CD4-positive, alpha-beta T cell treated with Interleukin-2 at 100 ng/mL for 4 hours (primary cell): ENCODE measurements around the gene KCNMB2.

Experiments
- DNase-seq: peaks from one replicate; pipeline ENCODE4 v3.0.0-alpha.2; 2020; ENCODE audit warnings: low spot score

Gene KCNMB2

DNA sequence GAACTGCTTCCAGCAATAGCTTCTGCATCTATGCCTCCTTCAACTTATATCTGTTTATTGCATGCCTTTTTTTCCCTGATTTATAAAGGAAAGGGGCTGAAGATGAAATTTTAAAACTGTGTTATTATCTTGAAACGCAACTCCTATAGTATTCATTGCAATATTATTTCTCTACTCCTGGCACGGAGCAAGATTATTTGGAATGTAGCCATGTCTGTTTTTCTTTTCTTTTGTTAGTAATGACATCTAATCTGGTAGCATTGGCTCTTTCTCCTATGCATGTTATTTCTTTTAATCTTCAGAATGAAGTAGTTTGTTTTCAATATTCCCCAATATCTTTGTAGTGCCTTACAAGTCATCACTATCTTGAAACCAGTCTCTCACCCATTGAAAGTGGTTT lies 33.6 kb downstream of the KCNMB2 start:
- no peak for DNase-seq

DNA sequence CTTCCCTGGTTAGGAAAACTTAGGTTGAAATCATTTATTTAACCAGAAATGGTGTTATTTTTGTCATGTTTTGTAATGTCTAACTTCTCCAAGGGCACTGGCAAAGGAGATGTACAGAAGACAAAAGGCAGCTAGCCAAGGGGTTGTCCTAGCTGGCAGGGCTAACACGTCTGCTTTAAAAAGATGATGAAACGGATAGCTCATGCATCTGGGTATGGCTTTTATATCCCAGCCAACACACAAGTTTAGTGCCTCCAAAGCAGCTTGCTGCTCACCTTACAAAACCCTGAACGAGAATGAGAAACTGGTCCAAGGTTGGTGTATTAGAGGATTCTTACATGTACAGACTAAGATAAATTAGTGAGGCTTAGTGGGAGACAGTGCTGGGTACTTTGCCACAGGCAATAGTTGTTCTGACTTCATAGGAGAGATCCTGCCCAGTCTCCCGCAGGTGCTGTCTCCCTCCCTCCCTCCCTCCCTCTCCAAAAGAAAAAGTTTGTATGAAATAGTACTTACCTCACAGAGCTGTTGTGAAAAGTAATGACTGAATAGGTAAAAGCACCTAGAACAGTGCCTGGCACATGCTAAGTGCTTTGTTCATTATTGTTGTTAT lies 47.8 kb downstream of the KCNMB2 start:
- DNase-seq: no peak

DNA sequence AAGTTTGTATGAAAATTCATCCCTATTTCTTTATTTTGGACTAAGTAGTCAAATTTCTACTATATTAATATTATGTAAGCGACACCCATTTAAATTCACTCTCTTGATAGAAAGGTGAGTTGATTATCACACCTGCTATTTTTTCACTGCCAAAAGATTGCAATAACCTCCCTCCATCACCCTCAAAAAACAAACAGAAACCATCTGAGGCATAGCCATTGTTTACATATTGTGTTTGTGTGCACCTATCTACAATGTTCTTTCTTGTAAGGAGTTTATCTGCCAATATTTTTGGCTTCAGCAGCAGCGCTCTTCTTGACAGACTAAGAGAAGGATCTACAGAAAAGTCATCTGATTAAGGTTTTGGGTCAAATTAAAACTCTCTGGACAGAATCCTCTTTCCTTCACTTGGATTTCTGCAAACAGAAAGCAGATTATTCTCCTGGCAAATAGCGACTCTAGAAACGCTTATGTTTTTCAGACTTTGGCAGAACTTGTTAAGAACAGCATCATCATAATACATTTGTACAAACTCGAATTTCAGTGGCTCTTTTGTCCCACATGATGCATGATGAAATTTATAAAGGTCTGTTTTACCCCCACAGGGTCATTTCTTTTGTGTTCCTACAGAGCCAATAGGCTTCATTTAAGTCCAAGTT lies 48.6 kb downstream of the KCNMB2 start:
- no peak for DNase-seq

DNA sequence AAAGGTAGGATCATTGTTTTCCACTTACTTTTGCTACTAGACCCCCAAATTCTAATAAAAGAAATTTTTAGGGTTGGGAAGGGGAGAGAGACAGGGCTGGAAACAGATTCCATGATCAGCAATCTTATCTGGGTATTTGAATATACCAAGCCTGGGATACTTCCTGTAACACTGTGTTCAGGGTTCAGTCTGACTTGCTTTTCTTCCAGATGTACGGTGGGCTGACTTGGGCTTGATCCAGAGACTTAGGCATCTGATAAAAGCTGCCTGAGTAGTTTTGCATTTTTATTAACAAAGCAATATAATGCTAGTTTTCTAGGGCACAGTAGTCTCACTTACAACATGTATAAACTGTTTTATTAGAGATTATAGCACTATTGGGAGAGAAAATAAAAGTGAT lies 49.2 kb downstream of the KCNMB2 start:
- no peak for DNase-seq

DNA sequence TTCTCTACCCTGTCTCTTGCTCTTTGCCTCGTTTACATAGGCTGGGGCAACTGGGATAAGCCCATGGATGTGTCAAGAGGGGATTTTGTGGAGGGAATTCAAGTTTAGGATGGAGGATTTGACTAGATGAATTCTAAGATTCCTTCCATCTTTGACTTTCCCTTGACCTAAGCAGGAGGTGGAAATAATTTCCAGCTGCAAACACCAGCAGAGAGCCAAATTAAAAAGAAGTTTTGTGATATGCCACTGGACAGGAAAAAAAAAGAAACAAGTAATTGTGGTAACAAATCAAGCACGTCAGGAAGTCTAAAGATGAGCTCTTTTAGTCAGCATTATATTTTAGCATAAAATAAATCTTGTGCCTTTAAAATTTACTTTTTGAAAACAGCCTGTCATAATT lies 49.8 kb downstream of the KCNMB2 start:
- no peak for DNase-seq

DNA sequence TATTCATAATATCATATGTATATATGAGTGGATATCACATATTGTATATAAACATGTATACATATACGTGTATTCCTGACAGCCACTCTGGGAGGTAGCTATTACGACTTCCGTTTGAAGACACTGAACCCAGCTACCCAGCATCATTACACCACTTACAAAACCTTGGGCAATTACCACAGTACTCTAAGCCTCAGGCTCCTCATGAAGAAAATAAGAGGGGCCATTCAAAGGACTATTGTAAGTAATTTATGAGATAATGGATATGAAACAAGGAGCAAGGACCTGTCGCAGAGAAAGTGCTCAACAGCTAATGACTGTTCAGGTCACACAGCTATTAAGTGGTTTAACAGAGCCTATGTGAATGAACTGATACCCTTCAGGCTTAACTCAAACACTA lies 52.4 kb downstream of the KCNMB2 start:
- no peak for DNase-seq

DNA sequence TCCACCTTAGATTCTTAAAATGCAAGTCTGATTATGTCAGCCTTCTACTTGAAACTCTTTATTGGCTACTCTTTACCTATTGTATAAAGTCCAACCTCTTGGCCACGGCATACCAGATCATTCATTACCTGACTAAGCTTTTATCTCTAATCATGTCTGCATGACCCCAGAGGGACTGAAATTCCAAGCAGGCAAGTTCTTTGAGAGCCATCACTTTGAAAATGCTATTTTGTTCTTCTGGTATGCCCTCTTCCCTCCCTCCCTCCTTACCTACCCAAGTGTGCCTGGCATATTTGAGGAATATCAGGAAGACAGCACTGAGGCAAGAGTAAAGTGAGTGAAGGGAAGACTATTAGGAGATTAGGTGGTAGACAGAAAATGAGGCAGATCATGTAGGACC lies 57.5 kb downstream of the KCNMB2 start:
- DNase-seq: no peak

DNA sequence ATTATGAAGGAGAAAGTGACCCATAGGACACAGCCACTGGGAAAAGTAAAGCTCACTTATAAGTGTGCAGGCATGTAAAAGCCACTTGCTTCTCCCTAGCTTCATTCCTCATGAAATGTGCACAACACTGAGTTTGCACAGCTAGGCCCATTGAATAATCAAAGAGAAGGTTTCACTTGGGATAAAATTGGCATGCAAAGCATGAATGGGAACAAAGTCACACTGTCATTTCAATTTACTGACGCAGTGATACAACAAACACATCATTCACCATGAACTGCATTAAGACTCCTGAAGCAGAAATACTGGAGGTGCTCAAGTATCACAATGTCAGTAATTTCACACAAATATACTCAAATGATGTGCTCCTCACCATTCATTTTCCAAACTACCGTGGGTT lies 61.1 kb downstream of the KCNMB2 start:
- DNase-seq: no peak

DNA sequence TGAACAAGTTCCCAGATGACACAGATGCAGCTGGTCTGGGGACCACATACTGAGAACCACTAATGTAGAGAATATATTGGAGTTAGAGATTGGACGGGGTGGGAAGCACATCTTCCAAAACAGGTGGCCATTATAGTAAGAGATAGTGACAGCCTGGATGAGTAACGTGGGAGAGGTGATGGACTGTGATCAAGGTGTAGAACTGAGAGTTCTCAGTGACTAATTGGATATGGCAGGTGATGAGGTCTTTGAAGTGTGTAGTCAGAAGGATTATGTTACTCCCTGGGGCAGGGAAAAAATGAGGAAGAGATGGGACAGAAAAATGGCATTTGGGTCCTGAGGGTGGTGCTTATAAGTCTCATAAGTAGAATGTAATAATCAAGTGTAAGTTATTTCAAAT lies 66.6 kb downstream of the KCNMB2 start:
- DNase-seq: no peak

DNA sequence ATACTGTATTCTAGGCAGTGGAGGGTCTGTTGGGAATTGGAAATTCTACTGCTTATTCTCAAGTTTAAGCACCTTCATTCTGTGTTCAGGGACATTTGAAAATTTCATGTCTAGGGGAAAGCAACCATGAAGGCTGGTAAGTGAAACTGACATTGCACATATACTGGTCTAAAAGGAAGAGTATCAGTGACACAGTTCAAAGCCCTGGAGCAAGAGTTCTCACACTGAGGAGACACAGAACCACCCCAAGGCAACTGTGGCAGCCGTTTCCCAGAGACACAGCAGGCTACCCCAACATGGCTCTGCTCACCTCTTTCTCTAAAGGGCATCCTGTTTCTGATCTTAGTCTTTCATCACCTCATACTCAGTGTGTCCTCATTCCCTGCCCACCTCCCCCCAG lies 67.5 kb downstream of the KCNMB2 start:
- no peak for DNase-seq

DNA sequence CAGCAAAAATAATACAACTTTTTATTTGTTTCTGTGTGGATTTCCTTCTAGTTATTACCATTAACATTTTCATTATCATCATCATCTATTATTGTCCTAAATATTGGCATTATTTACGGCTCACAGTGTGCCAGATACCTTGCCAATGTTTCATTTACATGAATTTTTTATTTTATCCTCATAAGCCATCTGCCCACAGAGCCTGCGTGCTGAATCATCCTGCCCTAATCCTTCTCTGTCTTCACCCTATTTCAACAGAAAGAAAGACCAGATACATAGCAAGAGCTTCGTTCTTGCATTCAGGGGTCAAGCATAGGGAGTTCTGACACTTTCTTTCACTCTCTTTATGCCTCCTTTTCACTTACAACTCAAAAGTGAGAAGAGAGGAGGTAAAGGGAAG lies 82.0 kb downstream of the KCNMB2 start:
- no peak for DNase-seq

DNA sequence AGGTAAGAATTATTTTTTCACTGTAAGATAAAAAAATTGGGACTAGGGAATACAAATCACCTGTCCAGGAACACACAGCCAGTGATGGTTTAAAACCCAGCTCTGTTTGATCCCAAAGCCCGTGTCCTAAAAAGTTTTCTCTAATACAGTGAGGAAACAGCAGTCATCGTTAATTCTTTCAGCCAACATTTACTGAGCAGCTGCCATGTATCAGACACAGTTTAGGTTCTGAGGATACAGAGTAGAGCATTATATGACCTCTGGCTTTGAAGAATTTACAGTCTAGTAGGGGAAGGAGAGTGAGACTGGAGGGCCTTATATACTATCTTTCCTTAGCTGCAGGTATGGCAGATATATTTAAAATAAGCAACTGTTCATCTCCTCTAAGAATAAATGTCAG lies 82.7 kb downstream of the KCNMB2 start:
- DNase-seq: no peak

DNA sequence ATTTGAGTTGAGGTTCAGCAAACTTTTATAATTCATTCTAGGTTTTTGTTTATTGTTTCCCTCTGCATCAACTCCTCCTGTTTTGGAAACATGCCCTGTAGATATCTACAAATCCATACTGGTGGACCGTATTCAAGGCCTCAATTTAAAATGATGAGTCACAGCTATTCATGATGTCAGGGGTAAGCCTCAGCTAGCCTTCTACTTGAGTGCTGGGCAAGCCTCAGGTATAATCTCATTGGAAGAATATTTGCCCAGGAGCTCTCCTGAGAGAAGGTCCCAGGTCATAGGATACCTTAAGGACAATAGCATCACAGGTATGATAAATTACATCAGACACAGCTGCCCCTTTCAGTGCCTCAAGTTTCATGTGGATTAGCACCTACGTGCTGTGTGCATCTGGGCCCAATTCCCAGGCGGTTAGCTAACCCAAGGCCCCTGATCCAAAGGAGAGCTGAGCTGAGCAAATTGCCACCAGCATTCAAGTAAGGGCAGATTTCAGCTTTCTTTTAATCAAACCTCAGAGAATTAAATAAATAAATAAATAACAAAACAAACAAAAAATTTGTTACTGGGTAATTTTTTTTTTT lies 87.5 kb downstream of the KCNMB2 start:
- DNase-seq: no peak

DNA sequence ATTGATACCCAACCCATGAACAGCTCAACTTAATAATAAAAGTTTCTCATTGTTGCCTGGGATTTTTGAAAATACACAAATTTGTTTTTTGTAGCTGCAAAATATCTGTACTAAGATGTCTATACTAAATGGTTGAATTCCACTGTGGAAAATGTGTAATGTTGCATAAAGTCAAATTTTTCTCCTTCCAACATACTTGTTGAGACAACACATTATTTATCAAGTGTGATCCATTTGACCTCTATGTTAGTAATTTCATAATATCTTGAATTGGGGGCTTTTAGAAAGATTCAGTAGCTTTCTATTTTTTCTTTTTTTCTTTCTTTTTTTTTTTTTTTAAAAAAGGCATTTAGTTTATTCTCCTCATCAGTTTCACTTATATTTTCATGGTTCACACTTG lies 88.0 kb downstream of the KCNMB2 start:
- no peak for DNase-seq

DNA sequence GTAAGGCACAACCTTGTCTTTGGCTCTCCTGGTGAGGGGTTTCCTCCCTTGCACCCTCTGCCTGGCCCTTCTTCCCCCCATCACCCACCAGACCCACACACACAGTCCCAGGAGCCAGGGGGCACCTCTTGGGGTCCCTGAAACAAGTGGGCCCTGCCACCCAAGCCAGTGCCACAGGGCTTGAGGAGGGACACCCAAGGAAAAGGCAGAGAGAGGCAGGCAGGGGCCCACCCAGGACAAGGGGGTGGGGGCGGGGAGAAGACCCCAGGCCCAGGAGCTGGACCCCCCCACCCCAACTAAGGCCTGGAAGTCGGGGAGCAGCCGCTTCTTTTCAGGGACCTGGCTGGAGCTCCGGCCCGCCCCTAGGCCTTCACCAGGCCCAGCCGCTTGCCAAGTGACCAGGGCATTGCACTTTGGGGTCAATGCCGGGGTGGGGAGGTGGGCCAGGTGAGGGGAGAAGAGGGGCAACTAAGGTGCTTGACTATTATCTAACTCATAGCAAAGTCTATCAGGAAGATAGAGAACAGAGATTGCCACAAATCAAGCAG lies 88.9 kb downstream of the KCNMB2 start:
- DNase-seq: no peak

DNA sequence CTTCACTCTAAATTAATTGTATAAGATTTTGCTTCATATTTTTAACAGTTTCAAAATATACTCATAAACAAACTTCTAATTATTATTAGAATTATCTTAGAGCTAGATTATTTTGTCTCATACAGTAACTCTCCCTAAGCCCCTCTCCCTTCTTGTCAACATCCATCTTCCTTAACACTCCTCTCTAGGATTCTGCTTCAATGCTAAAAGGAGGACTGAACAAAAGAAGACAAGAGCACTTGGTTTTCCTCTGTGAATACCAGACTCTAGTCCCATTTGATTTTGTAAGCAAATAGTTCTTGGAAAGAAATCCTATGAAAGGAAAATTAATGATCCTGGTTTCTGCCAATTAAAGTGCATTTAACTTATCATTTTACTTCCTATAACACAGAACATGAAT lies 91.8 kb downstream of the KCNMB2 start:
- DNase-seq: no peak

DNA sequence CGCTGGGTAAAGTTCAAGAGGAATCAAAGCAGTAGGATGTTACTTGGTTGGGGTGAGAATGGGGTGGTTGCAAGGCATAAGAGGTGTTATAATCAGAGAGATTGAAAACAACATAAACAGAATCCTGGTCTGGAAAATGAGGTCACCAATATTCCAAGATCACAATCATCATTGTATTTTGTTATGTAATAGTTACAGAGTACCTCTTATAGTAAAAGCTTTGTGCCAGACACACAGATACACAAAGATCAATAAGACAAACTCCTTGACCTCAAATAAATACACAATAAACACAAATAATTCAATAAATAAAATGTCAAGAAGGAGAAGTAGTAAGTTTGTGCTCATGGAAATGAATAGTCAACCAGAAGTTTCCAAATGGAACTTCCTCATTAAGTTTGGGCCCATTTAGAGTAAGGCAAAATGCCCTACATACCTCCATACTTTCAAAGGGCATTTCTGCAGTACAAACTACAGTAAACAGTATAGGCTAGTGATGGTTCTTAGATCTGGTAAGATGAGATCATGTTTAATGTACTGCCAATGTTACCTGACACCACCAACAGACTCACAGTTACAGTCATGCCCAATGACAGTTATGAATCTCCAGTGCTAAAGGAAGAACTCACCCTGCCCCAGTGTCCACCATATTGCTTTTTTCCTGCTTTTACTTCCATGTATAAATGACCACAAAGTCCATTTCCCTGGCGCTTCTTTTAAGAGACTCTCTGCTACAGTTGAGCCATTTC lies 93.4 kb downstream of the KCNMB2 start:
- no peak for DNase-seq

DNA sequence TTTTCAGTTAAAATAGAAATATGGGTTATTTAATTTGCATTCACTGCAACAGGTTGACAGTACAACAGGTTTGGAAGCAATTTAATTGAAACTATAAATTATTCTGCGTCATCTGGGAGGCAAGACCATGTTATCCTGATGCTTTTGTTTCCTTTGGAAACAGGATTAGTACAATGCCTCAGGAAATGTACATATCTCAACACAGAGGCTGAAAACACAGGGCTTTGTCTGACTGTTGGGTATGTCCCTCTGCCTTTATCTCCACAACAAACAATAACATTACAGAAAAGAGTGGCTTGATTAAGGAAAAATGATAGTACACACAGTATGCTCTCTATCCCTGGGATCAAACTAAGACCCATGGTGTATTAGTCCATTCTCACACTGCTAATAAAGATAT lies 95.7 kb downstream of the KCNMB2 start:
- DNase-seq: no peak

DNA sequence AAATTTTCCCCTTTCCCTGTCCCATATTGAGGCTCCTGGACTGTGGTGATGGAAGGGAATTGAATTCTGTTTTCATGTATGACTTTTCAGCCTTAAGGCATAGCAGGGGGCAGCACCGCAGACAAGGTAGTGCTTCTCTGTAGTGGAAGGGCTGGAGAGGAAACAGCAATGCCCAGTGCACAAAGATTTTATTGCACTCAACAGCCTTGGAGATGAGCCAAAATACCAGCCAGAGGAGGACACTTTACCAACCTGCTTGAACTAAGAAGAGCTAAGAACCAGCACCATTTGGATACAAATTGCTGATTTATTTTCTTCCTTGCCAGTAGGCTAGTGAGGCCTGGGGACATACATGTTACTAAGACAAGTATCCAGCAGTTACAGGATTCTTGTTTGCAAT lies 98.7 kb downstream of the KCNMB2 start:
- no peak for DNase-seq

DNA sequence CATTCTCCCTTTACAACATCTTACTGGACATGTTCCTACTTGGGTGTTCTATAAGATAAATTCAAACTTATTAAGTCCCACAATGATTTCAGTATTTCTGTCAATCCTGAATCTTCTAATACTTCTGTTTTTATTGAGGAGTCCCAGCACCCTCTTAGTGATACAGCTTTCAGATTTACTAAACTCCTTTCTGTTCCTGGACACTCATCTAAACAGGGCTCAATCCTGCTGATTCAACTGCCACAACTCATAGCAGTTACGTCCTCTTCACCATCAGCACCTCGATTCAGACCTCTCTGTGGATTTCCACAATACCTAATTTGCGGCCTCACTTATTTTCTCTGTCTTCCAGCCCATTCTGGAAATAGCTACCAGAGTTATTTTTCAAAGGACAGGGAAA lies 101.6 kb downstream of the KCNMB2 start:
- no peak for DNase-seq

DNA sequence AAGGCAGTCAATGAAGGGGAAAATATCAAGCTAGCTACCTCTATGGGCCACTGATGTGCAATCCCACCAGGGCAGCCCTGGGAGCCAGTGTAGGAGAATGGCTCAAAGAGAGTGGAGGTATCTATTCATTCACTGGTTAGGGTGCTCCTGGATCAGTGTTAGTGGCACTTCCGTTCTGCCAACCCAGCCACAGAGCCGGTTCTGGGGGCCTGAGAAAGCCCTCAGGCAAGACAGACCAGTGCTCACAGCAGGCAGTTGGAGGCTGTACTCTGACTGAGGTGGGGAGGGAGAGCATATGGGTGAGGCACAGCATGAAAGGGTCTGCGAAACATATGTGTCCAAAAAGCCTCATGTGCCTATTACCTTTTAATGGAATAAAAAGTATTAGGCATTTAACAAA lies 109.3 kb downstream of the KCNMB2 start:
- DNase-seq: no peak

DNA sequence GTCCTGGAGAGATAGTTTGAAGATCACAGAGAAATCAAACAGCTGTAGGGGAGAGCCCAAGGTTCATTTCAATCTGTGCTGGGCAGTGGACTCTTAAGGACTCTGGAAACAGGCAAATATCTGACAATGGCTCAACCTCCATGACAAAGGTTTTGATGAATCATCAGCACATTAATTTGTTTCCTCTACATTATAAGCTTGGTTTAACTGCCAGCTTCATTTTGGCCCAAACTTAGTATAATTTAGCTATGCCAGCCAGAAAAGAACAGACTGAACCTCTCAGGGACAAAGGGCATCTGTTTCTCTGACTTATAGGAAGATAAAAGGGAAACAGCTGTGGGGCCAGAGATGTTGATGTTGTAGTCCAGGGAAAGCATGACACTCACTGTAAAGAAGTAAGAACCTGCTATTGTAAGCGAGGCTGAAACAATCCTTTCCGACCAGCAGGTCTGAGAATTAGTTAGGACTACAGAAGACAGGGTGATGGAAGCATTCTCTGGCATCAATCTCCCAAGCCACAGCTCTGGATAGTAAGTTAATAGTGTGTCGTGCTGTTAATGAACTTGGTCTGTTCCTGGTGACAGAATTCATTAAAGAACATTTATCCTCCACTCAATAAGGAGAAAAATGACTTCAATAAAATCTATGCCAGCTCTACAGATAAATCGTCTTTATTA lies 110.1 kb downstream of the KCNMB2 start:
- no peak for DNase-seq
